ENCODE results near the gene CERT1.

GRCh38 chr5:75368391-75368790, 143.0 kb downstream of the CERT1 start:
- TF ChIP-seq CTCF (IDR thresholded peaks at IDR 0.05) (no peak), POLR2A (IDR thresholded peaks at IDR 0.05) (no peak)
